OCI-LY1 (cell line): ENCODE measurements around the gene ZNF385C.

ENCODE experiments used
- H2AFZ ChIP-seq: fragments of 200-600 bp; sonication (generic), shearing (Covaris generic); 2 replicates; pipeline ENCODE4 v1.6.0; 2014; ENCODE audit warnings: antibody characterized with exemption, mild to moderate bottlenecking, low read length
- H3F3A ChIP-seq: fragments of 200-600 bp; sonication (generic), shearing (Covaris generic); 2 replicates; pipeline ENCODE4 v1.6.0; 2014; ENCODE audit warnings: mild to moderate bottlenecking, antibody characterized with exemption, low read length, moderate library complexity; ENCODE audit not compliant: insufficient read depth
- H3K27ac ChIP-seq: fragments of 200-600 bp; sonication (generic); 2 replicates; pipeline ENCODE4 v1.5.1; 2014; ENCODE audit warnings: low read length, mixed run types, mild to moderate bottlenecking, low read depth; ENCODE audit not compliant: poor library complexity, severe bottlenecking
- H3K27me3 ChIP-seq: fragments of 200-600 bp; sonication (generic); 2 replicates; pipeline ENCODE4 v1.6.0; 2014; ENCODE audit warnings: antibody characterized with exemption, mild to moderate bottlenecking, low read length, moderate library complexity; ENCODE audit not compliant: insufficient read depth
- H3K36me3 ChIP-seq: fragments of 200-600 bp; sonication (generic); 2 replicates; pipeline ENCODE4 v1.6.1; 2014; ENCODE audit warnings: mild to moderate bottlenecking, antibody characterized with exemption, low read length, moderate library complexity, mixed read lengths; ENCODE audit not compliant: insufficient read depth
- H3K4me1 ChIP-seq: fragments of 200-600 bp; sonication (generic); 2 replicates; pipeline ENCODE4 v1.5.1; 2014; ENCODE audit warnings: mild to moderate bottlenecking, low read length, moderate library complexity; ENCODE audit not compliant: insufficient read depth, severe bottlenecking
- H3K4me2 ChIP-seq: fragments of 200-600 bp; sonication (generic), shearing (Covaris generic); 2 replicates; pipeline ENCODE4 v1.6.1; 2014; ENCODE audit warnings: low read length
- H3K4me3 ChIP-seq: fragments of 200-600 bp; sonication (generic); 2 replicates; pipeline ENCODE4 v1.5.1; 2014; ENCODE audit warnings: low read length, low read depth, mild to moderate bottlenecking, mixed read lengths; ENCODE audit not compliant: poor library complexity, severe bottlenecking
- H3K79me2 ChIP-seq: fragments of 200-600 bp; shearing (Covaris generic); 2 replicates; pipeline ENCODE4 v1.6.1; 2016; ENCODE audit warnings: mixed run types, low read length, mixed read lengths; ENCODE audit not compliant: insufficient read depth
- H3K9ac ChIP-seq: fragments of 200-600 bp; sonication (generic), shearing (Covaris generic); 2 replicates; pipeline ENCODE4 v1.6.1; 2014; ENCODE audit warnings: mild to moderate bottlenecking, low read length, mixed read lengths
- H3K9me2 ChIP-seq: fragments of 200-600 bp; sonication (generic), shearing (Covaris generic); 2 replicates; pipeline ENCODE4 v1.6.1; 2014; ENCODE audit warnings: low read depth, mild to moderate bottlenecking, low read length, mixed read lengths
- H3K9me3 ChIP-seq: fragments of 200-600 bp; shearing (Covaris generic); 2 replicates; pipeline ENCODE4 v1.6.1; 2014; ENCODE audit warnings: low read length, mixed read lengths
- H4K20me1 ChIP-seq: fragments of 200-600 bp; sonication (generic), shearing (Covaris generic); 2 replicates; pipeline ENCODE4 v1.6.0; 2016; ENCODE audit warnings: mild to moderate bottlenecking, low read length; ENCODE audit not compliant: insufficient read depth
- EZH2 ChIP-seq: fragments of 200-600 bp; sonication (generic), shearing (Covaris generic); IDR thresholded peaks from 2 replicates; pipeline ENCODE4 v1.8.0; 2017; ENCODE audit warnings: borderline replicate concordance, mixed run types, mild to moderate bottlenecking, antibody characterized with exemption, low read length, moderate library complexity, mixed read lengths
- TF ChIP-seq, protein P1 (sequence below): fragments of 200-600 bp; sonication (generic), shearing (Covaris generic); IDR thresholded peaks from 2 replicates; pipeline ENCODE4 v1.5.1; 2017; ENCODE audit warnings: mild to moderate bottlenecking, antibody characterized with exemption, low read length, moderate library complexity, mixed read lengths

The ZNF385C gene

DNA sequence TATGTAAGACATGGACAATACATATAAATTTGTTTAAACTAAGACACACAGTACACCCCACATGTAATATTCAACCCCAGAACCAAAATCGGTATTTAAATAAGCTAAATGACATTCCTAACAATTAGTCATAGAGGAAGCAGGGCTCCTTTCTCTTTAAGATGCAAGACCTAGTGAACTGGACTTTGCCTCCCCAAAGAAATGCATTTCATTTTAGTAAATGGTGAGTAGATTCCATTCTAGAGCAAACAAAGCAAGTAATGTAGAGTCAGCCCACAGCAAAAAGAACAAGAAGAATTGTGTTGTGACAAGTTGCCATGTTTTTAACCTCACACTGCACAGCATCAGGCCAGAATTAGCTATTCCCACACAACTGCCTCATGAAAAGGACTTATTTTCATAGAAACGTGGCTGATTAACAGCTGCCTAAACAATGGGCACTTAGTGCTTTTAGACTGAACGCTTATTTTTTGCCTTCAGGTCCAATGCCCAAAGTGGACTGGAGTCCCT is 95.4 kb downstream of the ZNF385C start:
- Histone ChIP-seq H3K27me3 (no peaks in the 10 kb centered on the region), H4K20me1 (no peaks in the 10 kb centered on the region), H3K9me2 (no peaks in the 10 kb centered on the region), H3K4me1 (no peaks in the 10 kb centered on the region), H3K79me2 (peaks cover 65% of the 10 kb centered on the region), H3K4me2 (no peak overlapping the region), H3K27ac (no peak overlapping the region), H3K36me3 (peaks cover 50% of the 10 kb centered on the region), H3K9ac (no peak overlapping the region), H3K4me3 (no peak overlapping the region), H3F3A (no peaks in the 10 kb centered on the region), H2AFZ (no peak overlapping the region), H3K9me3 (no peaks in the 10 kb centered on the region)
- TF ChIP-seq EZH2, result no peak
- TF ChIP-seq, protein P1, sequence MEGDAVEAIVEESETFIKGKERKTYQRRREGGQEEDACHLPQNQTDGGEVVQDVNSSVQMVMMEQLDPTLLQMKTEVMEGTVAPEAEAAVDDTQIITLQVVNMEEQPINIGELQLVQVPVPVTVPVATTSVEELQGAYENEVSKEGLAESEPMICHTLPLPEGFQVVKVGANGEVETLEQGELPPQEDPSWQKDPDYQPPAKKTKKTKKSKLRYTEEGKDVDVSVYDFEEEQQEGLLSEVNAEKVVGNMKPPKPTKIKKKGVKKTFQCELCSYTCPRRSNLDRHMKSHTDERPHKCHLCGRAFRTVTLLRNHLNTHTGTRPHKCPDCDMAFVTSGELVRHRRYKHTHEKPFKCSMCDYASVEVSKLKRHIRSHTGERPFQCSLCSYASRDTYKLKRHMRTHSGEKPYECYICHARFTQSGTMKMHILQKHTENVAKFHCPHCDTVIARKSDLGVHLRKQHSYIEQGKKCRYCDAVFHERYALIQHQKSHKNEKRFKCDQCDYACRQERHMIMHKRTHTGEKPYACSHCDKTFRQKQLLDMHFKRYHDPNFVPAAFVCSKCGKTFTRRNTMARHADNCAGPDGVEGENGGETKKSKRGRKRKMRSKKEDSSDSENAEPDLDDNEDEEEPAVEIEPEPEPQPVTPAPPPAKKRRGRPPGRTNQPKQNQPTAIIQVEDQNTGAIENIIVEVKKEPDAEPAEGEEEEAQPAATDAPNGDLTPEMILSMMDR, result no peak

DNA sequence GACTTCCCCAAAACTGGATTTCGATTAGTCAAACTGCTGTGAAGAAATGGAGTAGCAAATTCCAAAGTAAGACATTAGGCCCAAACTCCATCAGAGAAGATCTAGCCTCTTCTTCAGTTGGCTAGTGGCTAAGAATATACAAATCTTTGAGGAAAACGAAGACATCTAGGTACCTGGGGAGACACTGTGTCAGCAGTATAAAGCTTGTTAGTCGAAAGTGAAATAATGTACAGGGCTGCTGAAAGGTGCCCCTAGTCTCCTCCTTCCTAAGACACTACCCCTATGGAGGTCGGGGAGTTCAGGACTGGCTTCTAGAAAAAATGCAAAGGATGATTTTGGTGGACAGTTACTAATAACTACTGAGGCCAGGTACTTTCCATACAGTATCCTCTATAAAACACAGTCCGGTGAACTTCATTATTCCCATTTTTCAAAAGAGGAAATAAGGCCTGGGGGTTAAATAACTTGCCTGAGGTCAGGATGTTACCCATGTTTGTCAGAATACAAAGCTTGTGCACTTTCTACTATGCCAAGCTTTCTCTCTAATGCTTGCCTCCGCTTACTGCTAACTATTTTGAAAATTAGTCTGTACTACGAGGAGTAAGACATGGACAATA is 96.0 kb downstream of the ZNF385C start:
- Histone ChIP-seq H3K9me2 (no peaks in the 10 kb centered on the region), H3F3A (no peaks in the 10 kb centered on the region), H3K4me3 (no peak overlapping the region), H3K27me3 (no peaks in the 10 kb centered on the region), H3K36me3 (peaks cover 54% of the 10 kb centered on the region), H3K27ac (no peak overlapping the region), H3K79me2 (peaks cover 60% of the 10 kb centered on the region), H2AFZ (no peak overlapping the region), H3K9me3 (no peaks in the 10 kb centered on the region), H3K4me1 (peaks cover under 1% of the 10 kb centered on the region), H3K4me2 (no peak overlapping the region), H4K20me1 (no peaks in the 10 kb centered on the region), H3K9ac (no peak overlapping the region)
- TF ChIP-seq, protein P1, result no peak
- no peak for TF ChIP-seq EZH2

DNA sequence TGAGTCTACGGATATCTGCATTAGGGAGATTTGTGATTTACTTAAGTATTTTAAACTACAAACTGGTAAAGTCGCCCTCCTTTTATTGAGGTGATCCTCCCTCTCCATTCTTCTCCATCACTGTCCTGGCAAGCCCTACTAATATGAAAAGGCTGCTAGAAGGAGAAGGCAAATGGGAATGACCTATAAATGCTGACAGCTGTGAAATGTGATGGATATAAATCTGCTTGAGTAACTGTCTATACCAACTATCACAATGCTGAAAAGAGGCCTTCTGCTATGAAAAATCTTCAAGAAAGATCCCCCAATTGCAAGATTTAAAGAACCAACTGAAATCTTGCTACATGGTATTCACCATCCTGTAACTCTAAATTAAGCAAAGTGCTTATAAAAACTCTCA is 96.5 kb downstream of the ZNF385C start:
- no peaks in the 10 kb centered on the region for H4K20me1 ChIP-seq
- H3K4me2 ChIP-seq, result no peak overlapping the region
- no peaks in the 10 kb centered on the region for H3K9me2 ChIP-seq

More for the DNA sequence above, 96.5 kb downstream of the ZNF385C start:
- no peak overlapping the region for H3K4me3 ChIP-seq
- no peak overlapping the region for H3K9ac ChIP-seq
- no peaks in the 10 kb centered on the region for H3F3A ChIP-seq
- H3K27me3 ChIP-seq, result no peaks in the 10 kb centered on the region
- H3K4me1 ChIP-seq, result peaks cover 6% of the 10 kb centered on the region
- H3K9me3 ChIP-seq, result no peaks in the 10 kb centered on the region
- peaks cover 59% of the 10 kb centered on the region for H3K36me3 ChIP-seq
- H2AFZ ChIP-seq, result no peak overlapping the region
- TF ChIP-seq, protein P1, result no peak
- TF ChIP-seq EZH2, result no peak
- peaks cover 54% of the 10 kb centered on the region for H3K79me2 ChIP-seq
- no peak overlapping the region for H3K27ac ChIP-seq
